Panc1 (cell line): ENCODE data around the gene KRT78. TPM values are rescaled to one million over a fixed set of nuclear protein-coding genes. Genes with fewer than 3 reads are reported as not detected.
A peak's percentile ranks its signal among the peaks of the same experiment; 100 is the strongest.

Source experiments
- ATAC-seq: fragments of 200-7000 bp; cut with Tn5 transposase; 2 replicates; pipeline ENCODE4 v1.9.1; 2020; ENCODE audit warnings: mild to moderate bottlenecking, moderate library complexity
- BruUV-seq: library from RNA; stranded (reverse); fragments of 400-500 nt; replicated peaks from 2 replicates; lab custom pipeline; 2021; lab: Mats Ljungman, UMichigan
- CTCF ChIA-PET: fragments of 300-600 bp; sonication (Branson Sonifier 250); formaldehyde crosslinking; loops from one replicate; lab custom pipeline; 2022; ENCODE audit warnings: antibody characterized with exemption; lab: Charles Lee
- POLR2A ChIA-PET: fragments of 300-600 bp; sonication (Branson Sonifier 250); formaldehyde crosslinking; loops from one replicate; lab custom pipeline; 2022; ENCODE audit warnings: antibody characterized with exemption; lab: Charles Lee
- DNase-seq: peaks from one replicate; pipeline ENCODE4 v3.0.0-alpha.2; 2010; ENCODE audit warnings: low read depth, low spot score
- H3K27ac ChIP-seq: 2 replicates; pipeline ENCODE4 v1.5.1; 2011; ENCODE audit warnings: mild to moderate bottlenecking, low read length, inconsistent platforms
- H3K27me3 ChIP-seq: fragments of 200-500 bp; sonication (Bioruptor generic); 2 replicates; pipeline ENCODE4 v1.6.0; 2014; ENCODE audit warnings: low read length, inconsistent platforms; ENCODE audit not compliant: control insufficient read depth, insufficient read depth
- H3K36me3 ChIP-seq: fragments of 200-500 bp; sonication (Bioruptor generic); 2 replicates; pipeline ENCODE4 v1.5.1; 2014; ENCODE audit warnings: inconsistent platforms, mild to moderate bottlenecking, low read length, moderate library complexity; ENCODE audit not compliant: control insufficient read depth, insufficient read depth
- H3K4me1 ChIP-seq: 2 replicates; pipeline ENCODE4 v1.5.1; 2011; ENCODE audit warnings: inconsistent platforms, mild to moderate bottlenecking, low read length, moderate library complexity; ENCODE audit not compliant: control insufficient read depth, insufficient read depth
- H3K4me3 ChIP-seq, 2 experiments: 2 replicates each; pipeline ENCODE4 v1.5.1; 2011 to 2012; ENCODE audit warnings: low read depth in 2 of 2, low read length in 2 of 2, mild to moderate bottlenecking in 2 of 2, inconsistent platforms in 1 of 2, moderate library complexity in 1 of 2
- H3K9me3 ChIP-seq: fragments of 200-500 bp; sonication (Bioruptor generic); 2 replicates; pipeline ENCODE4 v1.5.1; 2014; ENCODE audit warnings: low read depth, mild to moderate bottlenecking, inconsistent platforms, low read length, moderate library complexity; ENCODE audit not compliant: control insufficient read depth, insufficient read depth
- POLR2AphosphoS5 ChIP-seq: IDR thresholded peaks from 2 replicates; pipeline ENCODE4 v1.6.1; 2012; ENCODE audit warnings: mild to moderate bottlenecking, low read depth, low read length, moderate library complexity
- SIN3A ChIP-seq: IDR thresholded peaks from 2 replicates; pipeline ENCODE4 v1.6.1; 2012; ENCODE audit warnings: low read depth, mild to moderate bottlenecking, low read length, moderate library complexity, borderline replicate concordance; ENCODE audit not compliant: insufficient read depth
- TCF7L2 ChIP-seq: IDR thresholded peaks from 2 replicates; pipeline ENCODE4 v1.6.1; 2011; ENCODE audit warnings: mild to moderate bottlenecking, low read depth, low read length, inconsistent platforms
- in situ Hi-C: cut with HindIII; loops from 2 replicates; pipeline ENCODE4 v1.10.0; 2016; ENCODE audit warnings: low sequenced_read_pairs, low pct_unique_long_range_greater_than_20kb
- intact Hi-C: fragments of 100-400 bp; cut with micrococcal nuclease; formaldehyde crosslinking; loops from one replicate; pipeline ENCODE4 v1.10.0; 2022; ENCODE audit not compliant: unreplicated experiment
- total RNA-seq: library from RNA; stranded (reverse); gene quantifications from one replicate; pipeline ENCODE4 v1.2.1, GENCODE V29; 2021; ENCODE audit not compliant: unreplicated experiment
- TF ChIP-seq, protein P1 (sequence below), 2 experiments: IDR thresholded peaks; 2 replicates each; pipeline ENCODE4 v1.6.1; 2011 to 2012; ENCODE audit warnings: low read depth in 2 of 2, control low read depth in 1 of 2, low read length in 1 of 2, mild to moderate bottlenecking in 1 of 2, moderate library complexity in 1 of 2; ENCODE audit not compliant: insufficient read depth in 1 of 2
- TF ChIP-seq, protein P2 (sequence below): fragments of 450-650 bp; IDR thresholded peaks from 2 replicates; pipeline ENCODE4 v1.5.1; 2017; ENCODE audit warnings: mild to moderate bottlenecking

Gene KRT78
- total RNA-seq, 1 experiment from 2014 or later = not detected

DNA sequence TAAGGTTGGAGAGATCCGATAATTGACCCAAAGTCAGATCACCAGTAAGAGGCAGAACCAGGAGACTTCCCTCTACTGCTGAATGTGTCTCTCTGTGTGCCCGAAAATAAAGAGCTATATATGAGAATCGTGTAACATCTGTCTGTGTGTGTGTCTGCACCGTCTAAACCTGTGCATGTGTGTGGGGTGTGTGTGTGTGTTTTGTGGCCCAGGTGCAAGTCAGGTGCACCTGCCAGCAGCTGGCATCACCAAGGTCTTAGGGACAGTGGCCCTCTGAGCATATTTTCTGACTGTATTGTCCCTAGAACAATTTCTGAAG lies 24.7 kb upstream of the KRT78 start:
- ChIA-PET POLR2A (no interaction called here), CTCF (interaction anchor here (0.9 to 1.8 kb wide), 3 partner anchors 8 to 736 kb away, joined by 3 to 6 read pairs (median 5); no protein-coding TSS in a partner anchor)
- no TSS peak for BruUV-seq
- intact Hi-C loops (loop anchor here (5.0 kb wide), 1 partner anchor 736 kb away; no protein-coding TSS in a partner anchor), in situ Hi-C loops (no loop called here)
- H3K4me3 ChIP-seq = peak overlapping the region; percentile 54 to 72
- DNase-seq (no peak), ATAC-seq (no peak)
- H3K27me3 ChIP-seq = no peaks in the 10 kb centered on the region
- no peaks in the 10 kb centered on the region for H3K9me3 ChIP-seq
- peak overlapping the region; percentile 74 for H3K27ac ChIP-seq
- peaks cover 33% of the 10 kb centered on the region for H3K4me1 ChIP-seq
- TF ChIP-seq TCF7L2 (no peak), SIN3A (no peak), POLR2AphosphoS5 (no peak)
- TF ChIP-seq, protein P1, sequence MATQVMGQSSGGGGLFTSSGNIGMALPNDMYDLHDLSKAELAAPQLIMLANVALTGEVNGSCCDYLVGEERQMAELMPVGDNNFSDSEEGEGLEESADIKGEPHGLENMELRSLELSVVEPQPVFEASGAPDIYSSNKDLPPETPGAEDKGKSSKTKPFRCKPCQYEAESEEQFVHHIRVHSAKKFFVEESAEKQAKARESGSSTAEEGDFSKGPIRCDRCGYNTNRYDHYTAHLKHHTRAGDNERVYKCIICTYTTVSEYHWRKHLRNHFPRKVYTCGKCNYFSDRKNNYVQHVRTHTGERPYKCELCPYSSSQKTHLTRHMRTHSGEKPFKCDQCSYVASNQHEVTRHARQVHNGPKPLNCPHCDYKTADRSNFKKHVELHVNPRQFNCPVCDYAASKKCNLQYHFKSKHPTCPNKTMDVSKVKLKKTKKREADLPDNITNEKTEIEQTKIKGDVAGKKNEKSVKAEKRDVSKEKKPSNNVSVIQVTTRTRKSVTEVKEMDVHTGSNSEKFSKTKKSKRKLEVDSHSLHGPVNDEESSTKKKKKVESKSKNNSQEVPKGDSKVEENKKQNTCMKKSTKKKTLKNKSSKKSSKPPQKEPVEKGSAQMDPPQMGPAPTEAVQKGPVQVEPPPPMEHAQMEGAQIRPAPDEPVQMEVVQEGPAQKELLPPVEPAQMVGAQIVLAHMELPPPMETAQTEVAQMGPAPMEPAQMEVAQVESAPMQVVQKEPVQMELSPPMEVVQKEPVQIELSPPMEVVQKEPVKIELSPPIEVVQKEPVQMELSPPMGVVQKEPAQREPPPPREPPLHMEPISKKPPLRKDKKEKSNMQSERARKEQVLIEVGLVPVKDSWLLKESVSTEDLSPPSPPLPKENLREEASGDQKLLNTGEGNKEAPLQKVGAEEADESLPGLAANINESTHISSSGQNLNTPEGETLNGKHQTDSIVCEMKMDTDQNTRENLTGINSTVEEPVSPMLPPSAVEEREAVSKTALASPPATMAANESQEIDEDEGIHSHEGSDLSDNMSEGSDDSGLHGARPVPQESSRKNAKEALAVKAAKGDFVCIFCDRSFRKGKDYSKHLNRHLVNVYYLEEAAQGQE (IDR thresholded peaks at IDR 0.05; ENCODE audit: insufficient read depth in 1 of 2, low read depth in 2 of 2, low read length in 1 of 2) = no peak
- TF ChIP-seq, protein P2, sequence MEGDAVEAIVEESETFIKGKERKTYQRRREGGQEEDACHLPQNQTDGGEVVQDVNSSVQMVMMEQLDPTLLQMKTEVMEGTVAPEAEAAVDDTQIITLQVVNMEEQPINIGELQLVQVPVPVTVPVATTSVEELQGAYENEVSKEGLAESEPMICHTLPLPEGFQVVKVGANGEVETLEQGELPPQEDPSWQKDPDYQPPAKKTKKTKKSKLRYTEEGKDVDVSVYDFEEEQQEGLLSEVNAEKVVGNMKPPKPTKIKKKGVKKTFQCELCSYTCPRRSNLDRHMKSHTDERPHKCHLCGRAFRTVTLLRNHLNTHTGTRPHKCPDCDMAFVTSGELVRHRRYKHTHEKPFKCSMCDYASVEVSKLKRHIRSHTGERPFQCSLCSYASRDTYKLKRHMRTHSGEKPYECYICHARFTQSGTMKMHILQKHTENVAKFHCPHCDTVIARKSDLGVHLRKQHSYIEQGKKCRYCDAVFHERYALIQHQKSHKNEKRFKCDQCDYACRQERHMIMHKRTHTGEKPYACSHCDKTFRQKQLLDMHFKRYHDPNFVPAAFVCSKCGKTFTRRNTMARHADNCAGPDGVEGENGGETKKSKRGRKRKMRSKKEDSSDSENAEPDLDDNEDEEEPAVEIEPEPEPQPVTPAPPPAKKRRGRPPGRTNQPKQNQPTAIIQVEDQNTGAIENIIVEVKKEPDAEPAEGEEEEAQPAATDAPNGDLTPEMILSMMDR = no peak
- no peaks in the 10 kb centered on the region for H3K36me3 ChIP-seq

DNA sequence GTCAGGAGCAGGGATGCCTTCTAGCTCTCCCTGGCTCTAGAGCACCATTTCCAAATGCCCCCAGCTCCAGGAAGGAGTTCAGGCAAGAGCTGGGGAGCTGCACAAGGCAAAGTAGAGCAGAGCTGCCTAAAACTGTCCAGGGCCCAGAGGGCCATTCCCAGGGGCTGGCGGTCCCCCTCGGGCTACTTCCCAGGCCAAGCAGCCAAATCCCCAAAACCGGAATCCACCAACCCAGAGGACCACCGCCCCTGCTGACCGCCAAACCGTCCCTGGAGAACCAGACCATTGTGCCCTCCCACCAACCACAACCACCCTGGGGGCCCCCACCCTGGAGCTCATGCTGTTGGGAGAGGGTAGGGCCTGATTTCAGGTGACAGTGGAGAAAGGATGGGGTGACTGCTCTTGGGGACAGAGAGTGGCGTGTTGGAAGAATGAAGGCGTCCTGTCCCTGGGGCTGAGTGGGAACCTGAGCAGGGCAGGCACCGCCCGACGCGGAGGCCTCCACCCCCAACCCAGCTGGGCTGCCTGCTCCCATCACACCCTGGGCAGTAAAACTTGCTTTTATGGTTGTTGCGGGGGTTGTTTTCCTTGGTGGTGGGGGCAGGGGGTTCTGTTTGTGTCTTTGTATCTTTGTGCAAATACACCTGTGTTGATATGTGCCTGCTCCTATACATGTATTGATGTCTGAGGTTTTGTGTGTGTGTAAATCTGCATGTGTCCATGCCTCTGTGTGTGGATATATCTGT lies 24.0 kb upstream of the KRT78 start:
- in situ Hi-C loops (no loop called here), intact Hi-C loops (loop anchor here (5.0 kb wide), 1 partner anchor 736 kb away; no protein-coding TSS in a partner anchor)
- peaks cover 33% of the 10 kb centered on the region for H3K4me1 ChIP-seq
- no peak for DNase-seq
- H3K27ac ChIP-seq = no peak overlapping the region
- H3K27me3 ChIP-seq = no peaks in the 10 kb centered on the region
- BruUV-seq = no TSS peak
- H3K9me3 ChIP-seq = no peaks in the 10 kb centered on the region
- POLR2A ChIA-PET = no interaction called here
- TF ChIP-seq POLR2AphosphoS5 = no peak
- TF ChIP-seq SIN3A = no peak
- no peak for TF ChIP-seq TCF7L2
- TF ChIP-seq, protein P1 (IDR thresholded peaks at IDR 0.05; ENCODE audit: insufficient read depth in 1 of 2, low read depth in 2 of 2, low read length in 1 of 2) = no peak
- TF ChIP-seq, protein P2 = no peak
- CTCF ChIA-PET = interaction anchor here (0.5 to 1.7 kb wide), 3 partner anchors 87 to 735 kb away, joined by 3 to 6 read pairs (median 3); no protein-coding TSS in a partner anchor
- no peak for ATAC-seq
- H3K36me3 ChIP-seq = no peaks in the 10 kb centered on the region
- no peak overlapping the region for H3K4me3 ChIP-seq
